Measurements from ENCODE around the gene FGF14.

GRCh38 chr13:102255409-102255808, 146.4 kb downstream of the FGF14 start:
- TF ChIP-seq, protein P1, sequence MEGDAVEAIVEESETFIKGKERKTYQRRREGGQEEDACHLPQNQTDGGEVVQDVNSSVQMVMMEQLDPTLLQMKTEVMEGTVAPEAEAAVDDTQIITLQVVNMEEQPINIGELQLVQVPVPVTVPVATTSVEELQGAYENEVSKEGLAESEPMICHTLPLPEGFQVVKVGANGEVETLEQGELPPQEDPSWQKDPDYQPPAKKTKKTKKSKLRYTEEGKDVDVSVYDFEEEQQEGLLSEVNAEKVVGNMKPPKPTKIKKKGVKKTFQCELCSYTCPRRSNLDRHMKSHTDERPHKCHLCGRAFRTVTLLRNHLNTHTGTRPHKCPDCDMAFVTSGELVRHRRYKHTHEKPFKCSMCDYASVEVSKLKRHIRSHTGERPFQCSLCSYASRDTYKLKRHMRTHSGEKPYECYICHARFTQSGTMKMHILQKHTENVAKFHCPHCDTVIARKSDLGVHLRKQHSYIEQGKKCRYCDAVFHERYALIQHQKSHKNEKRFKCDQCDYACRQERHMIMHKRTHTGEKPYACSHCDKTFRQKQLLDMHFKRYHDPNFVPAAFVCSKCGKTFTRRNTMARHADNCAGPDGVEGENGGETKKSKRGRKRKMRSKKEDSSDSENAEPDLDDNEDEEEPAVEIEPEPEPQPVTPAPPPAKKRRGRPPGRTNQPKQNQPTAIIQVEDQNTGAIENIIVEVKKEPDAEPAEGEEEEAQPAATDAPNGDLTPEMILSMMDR (IDR thresholded peaks at IDR 0.05; ENCODE audit: extremely low read depth in 1 of 2, insufficient read depth in 1 of 2, low read depth in 1 of 2, low read length in 2 of 2): no peak
- TF ChIP-seq POLR2AphosphoS5 (IDR thresholded peaks at IDR 0.05; ENCODE audit: insufficient read depth, low read depth, low read length) (no peak), POLR2A (IDR thresholded peaks at IDR 0.05; ENCODE audit: low read depth, low read length) (no peak), MYC (IDR thresholded peaks at IDR 0.05; ENCODE audit: low read depth, low read length) (no peak), MAX (IDR thresholded peaks at IDR 0.05; ENCODE audit: insufficient read depth, insufficient read length) (no peak), EZH2 (IDR thresholded peaks at IDR 0.05; ENCODE audit: borderline replicate concordance, low read depth, low read length, severe bottlenecking) (no peak), JUN (IDR thresholded peaks at IDR 0.05; ENCODE audit: borderline replicate concordance, insufficient read depth, insufficient read length, low read depth) (no peak)
